LNCaP clone FGC (cell line): ENCODE data around the gene ELMO1.

Source experiments
- DNase-seq: peaks from one replicate; pipeline ENCODE4 v3.0.0-alpha.2; 2011; ENCODE audit warnings: low read depth
- H3K4me3 ChIP-seq: 2 replicates; pipeline ENCODE4 v1.5.1; 2011; ENCODE audit warnings: mild to moderate bottlenecking, low read depth, low read length, control low read depth
- TF ChIP-seq, protein P1 (sequence below): IDR thresholded peaks from 2 replicates; pipeline ENCODE4 v1.5.1; 2012; ENCODE audit warnings: mild to moderate bottlenecking; ENCODE audit not compliant: control insufficient read depth, insufficient read depth; ENCODE audit errors: extremely low read depth

ELMO1 gene

GRCh38 chr7:37352974-37353948, 95.4 kb downstream of the ELMO1 start:
- DNase-seq: no peak
- no peak overlapping the region for H3K4me3 ChIP-seq
- TF ChIP-seq, protein P1, sequence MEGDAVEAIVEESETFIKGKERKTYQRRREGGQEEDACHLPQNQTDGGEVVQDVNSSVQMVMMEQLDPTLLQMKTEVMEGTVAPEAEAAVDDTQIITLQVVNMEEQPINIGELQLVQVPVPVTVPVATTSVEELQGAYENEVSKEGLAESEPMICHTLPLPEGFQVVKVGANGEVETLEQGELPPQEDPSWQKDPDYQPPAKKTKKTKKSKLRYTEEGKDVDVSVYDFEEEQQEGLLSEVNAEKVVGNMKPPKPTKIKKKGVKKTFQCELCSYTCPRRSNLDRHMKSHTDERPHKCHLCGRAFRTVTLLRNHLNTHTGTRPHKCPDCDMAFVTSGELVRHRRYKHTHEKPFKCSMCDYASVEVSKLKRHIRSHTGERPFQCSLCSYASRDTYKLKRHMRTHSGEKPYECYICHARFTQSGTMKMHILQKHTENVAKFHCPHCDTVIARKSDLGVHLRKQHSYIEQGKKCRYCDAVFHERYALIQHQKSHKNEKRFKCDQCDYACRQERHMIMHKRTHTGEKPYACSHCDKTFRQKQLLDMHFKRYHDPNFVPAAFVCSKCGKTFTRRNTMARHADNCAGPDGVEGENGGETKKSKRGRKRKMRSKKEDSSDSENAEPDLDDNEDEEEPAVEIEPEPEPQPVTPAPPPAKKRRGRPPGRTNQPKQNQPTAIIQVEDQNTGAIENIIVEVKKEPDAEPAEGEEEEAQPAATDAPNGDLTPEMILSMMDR: peak; percentile 54

- TF ChIP-seq, protein P1: no peak
- H3K4me3 ChIP-seq: no peak overlapping the region
- no peak for DNase-seq
Measured at GRCh38 chr7:37352251-37352880, 96.3 kb downstream of the ELMO1 start.

DNA sequence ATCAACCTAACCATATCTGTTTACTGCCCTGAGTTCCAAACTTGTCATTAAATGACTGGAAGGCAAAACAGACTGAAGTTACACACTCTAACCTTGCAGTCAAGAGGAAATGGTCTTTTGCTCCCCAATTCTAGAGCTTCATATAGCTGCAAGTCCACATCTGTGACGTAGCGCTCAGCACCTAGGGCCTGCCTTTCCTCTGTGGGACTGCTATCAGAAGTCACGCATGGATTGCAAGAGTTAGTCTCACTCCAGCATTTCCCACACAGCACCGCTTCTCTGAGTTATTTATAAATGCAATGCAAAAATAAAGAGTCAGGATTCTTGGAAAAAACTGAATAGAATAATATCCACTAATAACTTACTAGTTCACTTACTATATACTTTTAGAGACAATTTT, 96.9 kb downstream of the ELMO1 start:
- H3K4me3 ChIP-seq: no peak overlapping the region
- no peak for DNase-seq
- TF ChIP-seq, protein P1: no peak

DNA sequence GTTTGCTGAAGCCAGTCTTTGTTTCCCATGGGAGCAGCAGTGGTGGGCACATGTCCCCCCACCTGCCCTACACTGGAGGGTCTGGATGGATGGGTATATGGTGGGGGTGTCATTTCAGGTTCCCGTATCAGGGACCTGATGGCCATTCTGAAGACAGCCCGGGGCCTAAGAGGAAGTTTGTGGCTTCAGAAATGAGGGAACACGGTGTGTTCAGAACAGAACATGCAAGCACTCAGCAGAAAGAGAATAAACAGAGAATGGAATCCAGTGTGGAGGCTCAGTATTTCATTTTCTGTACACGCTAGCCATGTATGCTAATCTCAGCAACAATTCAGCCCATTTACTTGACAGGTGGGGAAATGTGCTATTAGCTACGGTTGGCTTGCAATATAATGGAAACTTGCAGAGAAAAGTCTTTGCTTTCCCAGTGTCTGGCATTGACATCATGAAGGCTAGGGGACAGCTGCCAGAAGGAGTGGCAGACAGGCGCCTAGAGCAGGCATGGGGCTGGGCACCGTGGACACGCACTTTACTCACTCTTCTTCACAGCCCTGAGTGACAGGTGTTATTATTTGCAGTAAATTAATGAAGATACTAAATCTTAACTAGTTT, 98.6 kb downstream of the ELMO1 start:
- TF ChIP-seq, protein P1: no peak
- no peak for DNase-seq
- no peak overlapping the region for H3K4me3 ChIP-seq

DNA sequence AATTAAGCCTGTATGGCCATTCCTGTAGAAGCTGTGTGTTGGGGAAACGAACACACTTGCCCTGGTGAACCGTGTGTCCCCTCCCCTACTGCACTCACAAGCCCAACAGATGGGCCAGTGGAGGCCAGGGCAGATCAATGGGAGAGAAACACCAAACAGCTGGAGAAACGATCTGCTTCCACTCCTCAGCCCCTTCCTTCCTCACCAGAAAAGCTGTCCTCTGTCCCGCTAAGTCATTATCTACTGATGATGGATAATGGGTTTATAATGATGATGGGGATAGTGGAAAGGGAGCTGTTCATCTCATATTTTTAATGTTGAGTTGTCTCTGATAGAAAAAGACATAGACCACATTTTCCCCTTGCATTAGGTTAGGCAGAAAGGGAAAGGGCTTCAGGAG, 99.7 kb downstream of the ELMO1 start:
- no peak for DNase-seq
- H3K4me3 ChIP-seq: no peak overlapping the region
- TF ChIP-seq, protein P1: no peak

DNA sequence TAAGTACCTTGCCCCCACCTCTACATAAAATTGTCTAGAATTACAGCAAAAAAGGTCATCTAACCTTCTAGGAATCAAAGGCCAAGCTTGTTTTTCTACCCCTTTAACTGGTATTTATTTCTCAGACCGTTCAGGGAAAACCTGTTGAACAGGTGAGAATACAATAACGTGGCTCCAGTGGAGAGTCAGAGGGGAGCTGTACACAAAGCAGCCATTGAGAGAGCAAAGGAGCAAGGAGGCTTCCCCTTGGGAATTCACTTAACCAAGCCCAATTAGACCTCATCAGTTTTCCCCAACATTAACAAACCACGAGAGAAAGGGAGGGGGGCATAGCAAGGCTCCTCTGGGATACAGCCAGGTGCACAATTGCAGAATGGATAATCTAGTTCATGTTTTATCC, 101.9 kb downstream of the ELMO1 start:
- no peak overlapping the region for H3K4me3 ChIP-seq
- no peak for DNase-seq
- TF ChIP-seq, protein P1: no peak
